Jurkat, Clone E6-1 (cell line): Measurements from ENCODE around the gene FOXP3.

ENCODE experiments used
- DNase-seq: peaks from one replicate; pipeline ENCODE4 v3.0.0-alpha.2; 2011; ENCODE audit warnings: low read depth, low spot score
- H3K4me3 ChIP-seq: 2 replicates; pipeline ENCODE4 v1.5.1; 2011; ENCODE audit warnings: mild to moderate bottlenecking, low read length, control low read depth, moderate library complexity

Gene FOXP3

DNA sequence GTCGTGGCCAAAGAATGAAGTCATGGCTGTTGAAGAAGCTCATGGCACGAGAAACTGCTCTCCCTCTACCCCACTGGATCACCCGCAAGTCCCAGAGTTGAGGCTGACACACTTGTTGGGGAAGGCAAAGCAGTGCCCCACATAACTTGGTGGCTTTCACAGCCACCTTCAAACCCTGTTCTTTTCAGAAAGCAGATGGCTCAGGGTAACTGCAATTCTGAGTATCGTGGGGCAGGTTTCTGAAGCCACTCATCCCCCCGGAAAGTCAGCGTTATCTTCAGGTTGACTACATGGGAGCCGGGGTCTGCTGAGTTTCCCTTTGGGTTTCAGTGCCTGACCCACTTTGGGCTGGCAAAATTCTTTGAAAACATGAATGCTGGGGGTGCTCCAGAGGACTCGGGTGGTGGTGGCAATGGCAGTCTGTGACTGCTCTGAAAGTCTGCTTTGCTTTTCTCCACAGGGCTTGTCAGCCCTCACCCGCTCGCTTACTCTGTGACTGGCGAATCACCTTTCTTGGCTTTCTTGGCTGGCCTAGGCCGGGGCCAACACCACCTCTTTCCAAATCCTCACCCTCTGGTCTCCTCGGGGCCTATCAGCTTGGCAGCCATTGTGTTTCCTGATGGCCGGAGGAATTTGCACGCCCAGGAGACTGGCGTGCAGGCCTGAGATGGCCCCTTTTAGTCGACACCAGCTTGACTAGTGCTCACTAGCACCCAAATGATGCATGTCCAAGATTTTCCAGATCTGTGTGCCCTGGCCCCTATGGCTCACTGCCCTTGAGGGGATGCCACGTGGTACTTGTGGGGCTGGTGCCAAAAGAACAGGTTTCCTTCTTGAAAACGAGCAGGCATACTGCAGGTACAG lies 12.4 kb upstream of the FOXP3 start:
- no peak overlapping the region for H3K4me3 ChIP-seq
- no peak for DNase-seq

DNA sequence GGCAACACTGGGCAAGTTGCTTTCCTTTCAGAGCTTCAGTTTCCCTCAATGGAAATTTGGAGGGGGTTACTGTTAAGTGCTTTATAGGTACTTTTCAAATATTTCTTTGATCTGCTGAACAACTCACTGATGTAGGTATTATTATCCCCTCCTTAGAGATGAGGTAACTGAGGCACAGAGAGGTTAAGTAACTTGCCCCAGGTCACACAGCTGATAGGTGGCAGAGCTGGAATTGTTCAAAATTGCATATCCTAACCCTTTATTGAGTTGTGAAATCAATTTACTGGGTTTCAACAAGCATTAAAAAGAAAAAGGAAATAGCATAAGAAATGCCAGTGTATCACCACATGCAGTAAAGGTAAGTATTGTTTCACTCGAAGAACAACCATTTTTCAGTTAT lies 11.7 kb upstream of the FOXP3 start:
- DNase-seq: no peak
- no peak overlapping the region for H3K4me3 ChIP-seq

DNA sequence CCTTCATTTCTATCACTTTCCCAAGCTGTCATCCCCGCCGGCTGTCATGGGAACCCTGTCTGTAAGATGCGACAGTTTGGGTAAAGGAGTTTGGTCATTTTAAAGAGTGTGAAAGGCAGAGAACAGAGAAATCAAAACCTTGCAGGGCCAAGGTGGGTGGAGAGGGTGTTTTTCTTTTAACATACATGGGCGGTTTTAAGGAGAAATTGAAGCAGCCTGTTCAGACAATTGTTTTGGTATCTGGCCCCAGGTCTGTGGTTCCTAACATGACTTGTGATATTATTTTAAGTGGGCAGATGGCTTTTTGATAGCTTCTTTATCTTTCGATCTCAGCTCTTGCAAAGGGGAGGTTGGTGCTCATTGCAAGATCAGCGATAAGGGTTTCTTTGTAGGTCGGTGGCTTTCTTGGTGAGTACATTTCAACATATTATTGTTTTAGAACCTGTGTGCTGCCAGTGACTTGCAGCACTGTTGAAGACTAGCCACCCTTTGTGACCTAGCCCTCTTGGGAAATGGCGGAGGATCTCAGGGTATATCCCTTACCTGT lies 8.7 kb upstream of the FOXP3 start:
- no peak overlapping the region for H3K4me3 ChIP-seq
- DNase-seq: peak; percentile 87

DNA sequence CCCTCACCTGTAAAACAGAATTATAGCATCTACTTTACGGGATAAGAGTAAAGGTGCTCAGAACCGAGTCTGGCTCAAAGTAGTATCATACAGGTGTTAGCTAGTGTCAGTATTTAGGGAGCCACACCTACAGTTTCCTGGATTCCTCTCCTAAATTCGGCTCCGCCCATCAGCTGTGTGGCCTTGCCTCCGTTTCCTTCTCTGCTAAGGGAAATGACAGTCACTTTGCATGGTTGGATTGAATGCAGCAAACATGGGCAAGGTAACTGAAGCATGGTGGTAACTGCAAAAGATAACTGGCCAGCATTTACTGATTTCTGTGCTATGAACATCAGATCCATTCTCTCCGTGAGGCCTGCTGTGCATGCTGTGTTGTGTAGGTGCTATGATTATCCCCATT lies 7.9 kb upstream of the FOXP3 start:
- H3K4me3 ChIP-seq: no peak overlapping the region
- no peak for DNase-seq

DNA sequence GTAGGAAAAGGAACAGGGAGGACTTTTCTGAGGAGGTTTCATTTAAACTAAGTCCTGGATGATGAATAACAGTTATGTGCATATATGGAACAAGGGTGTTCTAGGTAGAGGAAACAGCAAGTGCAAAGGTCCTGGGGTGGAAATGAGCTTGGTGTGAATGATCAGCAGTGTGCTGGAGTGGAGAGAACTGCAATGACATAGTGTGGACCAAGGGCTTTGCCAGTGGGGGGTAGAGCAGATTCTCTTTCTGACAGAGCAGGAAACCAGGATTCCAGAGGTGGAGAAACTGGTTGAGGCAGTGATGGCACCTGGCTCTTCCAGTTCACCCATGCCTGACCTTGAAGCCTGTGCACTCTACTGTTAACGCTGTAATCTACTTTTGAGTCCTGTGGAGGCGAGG lies 6.8 kb upstream of the FOXP3 start:
- no peak overlapping the region for H3K4me3 ChIP-seq
- no peak for DNase-seq

DNA sequence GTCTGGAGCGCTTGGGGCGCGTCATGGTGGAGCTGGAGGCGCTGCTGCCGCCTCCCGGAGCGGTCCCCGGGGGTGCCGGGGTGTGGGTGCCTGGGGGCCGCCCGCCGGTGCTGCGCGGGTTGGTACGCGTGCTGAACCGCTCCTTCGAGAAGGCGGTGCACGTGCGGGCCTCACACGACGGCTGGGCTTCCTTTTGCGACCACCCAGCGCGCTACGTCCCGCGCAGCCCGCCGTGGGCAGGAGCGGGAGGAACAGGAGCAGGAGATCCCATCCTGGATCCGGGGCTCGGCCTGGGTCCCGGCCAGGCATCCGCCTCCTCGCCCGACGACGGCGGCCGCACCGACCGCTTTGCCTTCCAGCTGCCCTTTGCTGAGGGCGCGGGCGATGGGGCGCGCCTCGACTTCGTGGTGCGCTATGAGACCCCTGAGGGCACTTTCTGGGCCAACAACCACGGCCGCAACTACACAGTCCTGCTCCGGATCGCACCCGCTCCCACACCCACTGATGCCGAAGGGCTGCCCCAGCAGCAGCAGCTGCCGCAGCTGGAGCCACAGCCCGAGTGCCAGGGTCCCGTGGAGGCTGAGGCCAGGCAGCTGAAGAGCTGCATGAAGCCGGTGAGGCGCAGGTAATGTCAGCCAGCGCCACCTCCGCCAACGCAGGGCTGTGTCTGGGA lies 5.9 kb upstream of the FOXP3 start:
- no peak for DNase-seq
- peak overlapping the region; percentile 54 for H3K4me3 ChIP-seq

DNA sequence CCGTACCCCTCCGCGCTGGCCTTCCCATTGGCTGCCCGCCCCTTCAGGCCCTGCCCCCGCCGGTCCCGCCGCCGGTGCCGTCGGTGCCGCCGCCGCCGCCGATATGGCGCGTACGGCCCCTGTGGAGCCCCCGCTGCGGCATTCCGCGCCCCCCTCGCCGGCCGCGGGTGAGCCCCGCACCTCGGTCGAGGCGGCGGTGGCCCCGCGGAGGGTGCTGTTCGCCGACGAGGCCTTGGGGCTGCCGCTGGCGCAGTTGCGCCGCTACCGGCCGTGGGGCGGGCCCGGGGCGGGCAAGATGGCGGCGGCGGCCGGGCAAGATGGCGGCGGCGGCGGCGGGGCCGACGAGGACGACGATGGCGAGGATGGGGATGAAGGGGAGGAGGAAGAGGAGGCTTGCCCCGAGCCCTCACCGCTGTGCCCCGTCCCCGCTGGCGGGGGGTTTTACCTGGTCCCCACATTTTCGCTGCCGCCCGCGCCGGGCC lies 5.3 kb upstream of the FOXP3 start, which contains the start of gene PPP1R3F:
PPP1R3F (plus strand) TSS at position 27 of the 482 bp plus-strand sequence; CDS start at position 104, 77 bp downstream.
- no peak for DNase-seq
- H3K4me3 ChIP-seq: peak within 1 kb of the TSS; percentile 70

DNA sequence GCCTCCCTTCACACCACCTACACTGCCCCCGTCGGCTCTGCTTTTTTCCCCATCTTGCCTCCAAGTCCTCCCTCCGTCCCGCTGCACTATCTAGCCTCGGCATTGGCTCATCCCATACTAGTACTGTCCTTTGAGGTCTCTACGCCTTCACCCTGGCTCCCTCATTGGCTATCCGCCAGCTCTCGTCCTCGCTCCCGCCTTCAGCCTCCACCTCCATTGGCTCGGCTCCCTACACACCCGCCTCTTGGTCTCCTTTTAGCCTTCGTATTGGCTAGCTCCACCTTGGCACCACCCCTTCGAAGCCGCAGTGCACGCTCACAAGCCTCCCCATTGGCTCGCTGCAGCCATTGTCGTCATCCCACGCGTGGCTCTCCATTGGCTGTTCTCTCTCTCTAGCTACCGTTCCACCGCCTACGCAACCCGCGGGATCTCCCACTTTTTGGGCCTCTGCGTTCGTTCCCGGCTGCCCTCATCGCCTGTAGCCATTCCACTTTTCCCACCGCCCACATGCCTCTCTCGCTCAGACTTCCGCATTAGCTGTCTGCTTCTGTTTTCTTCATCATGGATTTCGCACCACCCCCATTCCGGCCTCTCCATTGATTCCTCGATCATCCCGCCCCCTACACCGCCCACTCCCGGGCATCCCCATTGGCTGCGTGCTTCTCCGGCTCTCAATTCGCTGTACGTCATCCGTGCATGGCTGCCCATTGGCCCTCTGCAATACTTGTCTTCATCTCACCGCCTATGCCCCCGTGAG lies 4.7 kb upstream of the FOXP3 start:
- H3K4me3 ChIP-seq: peak overlapping the region; percentile 70
- DNase-seq: peak; percentile 96

DNA sequence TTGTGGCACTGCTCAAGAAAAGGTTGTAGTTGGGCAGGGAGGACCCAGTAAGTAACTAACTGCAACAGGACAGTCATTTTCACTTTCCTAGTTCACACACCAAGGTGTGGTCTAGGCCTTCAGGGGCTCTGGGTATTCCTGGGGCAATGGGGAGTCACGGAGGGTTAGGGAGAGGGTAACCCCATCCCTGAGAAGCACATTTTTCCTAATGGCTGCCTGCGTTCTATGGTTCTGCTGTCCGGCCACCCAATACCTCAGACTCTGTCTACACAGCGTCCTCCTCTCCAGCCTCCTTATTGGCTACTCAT lies 4.1 kb upstream of the FOXP3 start:
- no peak for DNase-seq
- H3K4me3 ChIP-seq: peak overlapping the region; percentile 70

DNA sequence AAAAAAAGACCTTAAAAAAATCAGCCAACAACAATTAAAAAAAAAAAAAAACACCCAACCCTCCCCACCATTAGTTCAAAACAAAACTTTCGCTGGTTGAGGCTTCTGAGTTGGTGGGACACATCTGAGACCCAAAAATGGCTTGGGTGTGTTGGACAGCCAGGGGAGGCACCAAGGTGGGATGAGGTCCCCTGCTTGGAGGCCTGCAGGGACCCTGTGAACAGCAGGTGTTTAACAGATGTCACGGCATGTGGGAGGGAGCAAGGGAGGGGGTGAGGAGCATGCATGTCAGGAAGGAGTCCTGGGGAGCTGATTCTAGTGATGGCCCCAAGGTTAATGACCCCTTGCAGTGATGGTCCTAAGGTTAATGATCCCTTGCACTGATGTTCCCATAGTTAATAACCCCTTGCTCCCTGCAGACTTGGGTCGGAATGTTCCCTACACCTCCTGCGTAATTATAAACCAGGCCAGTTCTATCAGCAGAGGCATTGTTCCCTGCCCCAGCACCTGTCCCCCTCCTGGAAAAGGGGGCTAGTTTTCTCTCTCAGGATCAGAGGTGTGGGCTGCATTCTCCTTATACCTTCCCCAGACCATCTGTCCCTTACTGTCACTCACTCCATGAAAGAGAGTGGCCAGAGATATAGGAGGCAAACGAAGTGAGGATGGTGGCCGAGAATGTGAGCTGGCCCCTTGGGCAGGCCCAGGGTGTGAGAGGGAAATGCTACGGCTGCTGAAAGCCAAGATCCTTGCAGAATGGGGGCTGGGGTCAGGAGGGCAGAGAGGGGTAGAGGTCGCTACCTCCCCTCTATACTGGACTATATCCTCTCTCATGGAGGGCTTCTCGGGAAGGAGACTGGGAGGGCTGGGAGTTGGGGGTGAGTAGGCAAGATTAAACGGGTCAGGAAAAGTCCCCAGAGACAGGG lies 2.3 kb upstream of the FOXP3 start:
- no peak for DNase-seq

DNA sequence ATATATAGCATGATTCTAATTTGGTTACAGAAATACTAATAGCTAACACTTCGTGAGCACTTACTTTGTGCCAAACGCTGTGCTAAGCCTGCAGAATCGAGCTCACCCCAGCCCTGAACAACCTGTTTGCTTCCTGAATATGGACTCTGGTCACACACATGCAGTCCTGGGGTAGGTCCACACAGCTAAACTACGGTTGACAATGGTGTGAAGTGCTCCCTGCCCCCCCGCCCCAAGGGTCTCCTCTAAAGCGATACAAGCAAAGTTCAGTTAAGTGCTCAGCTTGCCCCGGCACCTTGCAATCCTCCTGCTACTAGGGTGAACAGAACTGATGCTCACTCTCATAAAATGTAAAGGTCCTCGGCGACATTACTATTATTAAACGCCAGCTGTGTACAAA lies 879 bp downstream of the FOXP3 start:
- H3K4me3 ChIP-seq: no peak overlapping the region

More for the DNA sequence above, 2.3 kb upstream of the FOXP3 start:
- no peak overlapping the region for H3K4me3 ChIP-seq

DNA sequence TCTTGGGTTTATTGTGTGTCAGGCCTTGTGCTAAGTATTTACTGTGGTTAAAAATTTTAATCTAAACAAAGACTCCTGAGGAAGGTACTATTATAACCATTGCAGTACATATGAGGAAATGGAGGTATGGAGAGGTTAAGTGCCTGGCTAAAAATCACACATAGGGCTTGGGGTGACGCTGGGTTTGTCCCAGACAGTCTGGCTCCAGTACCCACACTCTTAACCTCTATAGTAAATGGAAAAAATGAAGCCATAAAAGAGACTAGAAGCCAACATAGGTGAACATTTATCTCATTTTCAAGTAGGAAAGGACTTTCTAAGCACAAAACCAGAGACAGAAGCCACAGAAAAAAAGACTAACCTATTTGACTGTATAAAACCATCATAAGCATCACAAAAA lies 1.9 kb downstream of the FOXP3 start:
- no peak overlapping the region for H3K4me3 ChIP-seq
- DNase-seq: no peak

More for the DNA sequence above, 879 bp downstream of the FOXP3 start:
- DNase-seq: no peak

DNA sequence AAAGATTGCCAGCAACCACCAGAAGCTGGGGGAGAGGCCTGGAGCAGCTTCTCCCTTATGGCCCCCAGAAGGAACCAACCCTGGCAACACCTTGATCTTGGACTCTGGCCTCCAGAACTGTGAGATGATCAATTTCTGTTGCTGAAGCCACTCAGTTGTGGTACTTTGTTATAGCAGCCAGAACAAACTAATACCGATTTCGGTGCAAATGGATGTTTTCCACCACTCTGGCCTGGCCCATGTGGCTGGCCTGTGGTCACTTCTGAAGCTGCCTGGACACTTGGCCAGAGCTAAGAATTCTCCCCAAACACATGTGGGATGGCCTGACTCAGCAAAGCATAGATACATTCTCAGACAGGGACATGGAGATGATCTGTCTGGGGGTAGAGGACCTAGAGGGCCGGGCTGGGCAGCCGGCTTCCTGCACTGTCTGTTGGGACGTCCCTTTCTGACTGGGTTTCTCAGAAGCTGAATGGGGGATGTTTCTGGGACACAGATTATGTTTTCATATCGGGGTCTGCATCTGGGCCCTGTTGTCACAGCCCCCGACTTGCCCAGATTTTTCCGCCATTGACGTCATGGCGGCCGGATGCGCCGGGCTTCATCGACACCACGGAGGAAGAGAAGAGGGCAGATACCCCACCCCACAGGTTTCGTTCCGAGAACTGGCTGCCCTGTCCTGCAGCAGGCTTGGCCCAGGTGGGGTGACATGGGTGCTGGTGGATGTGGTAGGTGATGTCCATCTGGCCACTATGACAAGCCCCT lies 4.1 kb downstream of the FOXP3 start:
- no peak for DNase-seq
- no peak overlapping the region for H3K4me3 ChIP-seq

DNA sequence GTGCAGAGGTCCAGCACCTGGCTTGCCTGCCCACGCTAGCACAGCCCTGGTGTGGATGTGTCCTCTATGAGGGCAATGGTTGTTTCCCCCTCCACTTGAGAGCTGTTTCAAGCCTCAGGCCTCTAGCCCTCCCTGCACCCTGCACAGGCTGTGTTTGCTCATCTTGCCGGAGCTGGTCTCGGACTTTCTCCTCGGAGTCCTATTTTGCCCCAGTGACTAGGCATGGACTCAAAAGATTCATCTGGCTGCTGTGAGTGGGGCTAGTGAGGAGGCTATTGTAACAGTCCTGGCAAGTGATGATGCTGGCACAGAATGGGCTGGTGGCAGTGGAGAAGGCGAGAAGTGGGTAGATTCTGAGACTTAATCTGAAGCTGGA lies 5.8 kb downstream of the FOXP3 start:
- no peak overlapping the region for H3K4me3 ChIP-seq
- no peak for DNase-seq

DNA sequence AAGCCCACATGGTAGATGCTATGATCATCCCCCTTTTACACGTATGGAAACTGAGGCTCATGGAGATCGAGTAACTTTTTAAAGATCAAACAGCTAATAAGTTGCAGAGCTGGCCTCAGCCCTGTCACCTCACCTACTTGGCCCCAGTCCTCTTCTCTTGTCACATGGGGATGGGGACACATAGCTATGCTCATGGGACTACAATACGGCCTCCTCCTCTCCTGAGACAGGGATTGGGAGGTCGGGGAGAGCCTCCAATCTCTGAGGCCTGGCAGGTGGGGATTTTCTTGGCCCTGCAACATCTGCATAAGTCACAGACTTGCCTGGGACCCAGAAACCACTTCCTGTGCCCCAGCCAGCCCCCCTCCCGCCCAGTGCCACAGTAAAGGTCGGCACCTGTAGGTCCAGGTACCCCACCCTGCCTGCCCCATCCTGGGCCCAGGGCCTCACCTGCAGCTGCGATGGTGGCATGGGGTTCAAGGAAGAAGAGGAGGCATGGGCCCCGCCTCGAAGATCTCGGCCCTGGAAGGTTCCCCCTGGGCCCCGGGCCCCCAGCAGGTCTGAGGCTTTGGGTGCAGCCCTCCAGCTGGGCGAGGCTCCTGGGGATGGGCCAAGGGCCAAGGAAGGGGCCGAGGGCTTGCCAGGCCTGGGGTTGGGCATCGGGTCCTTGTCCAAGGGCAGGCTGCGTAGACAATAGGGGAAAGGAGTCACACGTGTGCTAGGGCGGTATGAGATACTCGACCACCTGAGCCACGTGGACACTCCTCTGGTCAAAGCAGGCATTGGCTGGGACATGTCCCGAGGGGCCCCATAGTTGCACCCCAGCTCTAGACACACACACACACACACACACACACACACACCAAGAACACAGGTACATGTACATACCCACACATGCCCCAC lies 6.4 kb downstream of the FOXP3 start:
- no peak for DNase-seq
- no peak overlapping the region for H3K4me3 ChIP-seq

DNA sequence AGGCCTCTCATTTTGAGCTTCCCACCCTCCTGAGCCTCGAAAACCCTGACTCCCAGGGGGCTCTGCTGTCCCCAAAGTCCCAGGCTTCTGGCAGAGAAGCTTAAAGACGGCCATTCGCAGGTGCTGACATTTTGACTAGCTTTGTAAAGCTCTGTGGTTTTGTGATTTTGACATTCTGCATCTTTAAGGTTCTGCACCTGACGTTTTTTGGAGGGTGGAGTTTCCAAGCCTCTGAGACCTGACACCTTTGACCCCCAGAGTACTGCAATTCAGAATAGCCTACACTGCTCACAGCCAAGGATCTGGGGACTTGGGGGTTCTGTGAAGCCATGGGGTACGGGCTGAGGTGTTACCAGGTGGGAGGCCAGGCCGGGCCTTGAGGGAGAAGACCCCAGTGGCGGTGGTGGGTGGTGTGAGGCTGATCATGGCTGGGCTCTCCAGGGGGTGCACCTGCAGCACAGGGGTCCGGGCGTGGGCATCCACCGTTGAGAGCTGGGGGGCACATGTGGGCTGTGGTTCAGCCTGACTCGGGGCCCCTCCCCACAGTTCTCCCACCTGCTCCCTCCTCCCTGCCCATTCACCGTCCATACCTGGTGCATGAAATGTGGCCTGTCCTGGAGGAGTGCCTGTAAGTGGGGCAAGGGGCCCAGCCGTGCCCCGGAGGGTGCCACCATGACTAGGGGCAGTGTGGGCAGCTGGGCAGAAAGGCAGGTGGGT lies 7.3 kb downstream of the FOXP3 start:
- H3K4me3 ChIP-seq: no peak overlapping the region
- DNase-seq: peak; percentile 18
